Mesenchymal stem cell (in vitro differentiated cells and primary cell): ENCODE data around the gene GRM2.

ENCODE experiments used
- DNase-seq: peaks from one replicate; pipeline ENCODE4 v3.0.0-alpha.2; 2013
- H2AFZ ChIP-seq: one replicate; pipeline ENCODE4 v1.6.1; 2013; ENCODE audit warnings: low read depth, mild to moderate bottlenecking, control low read depth, inconsistent platforms, low read length, moderate library complexity
- H2AK5ac ChIP-seq: 2 replicates; pipeline ENCODE4 v1.6.1; 2013; ENCODE audit warnings: low read length, moderate library complexity, mild to moderate bottlenecking, inconsistent platforms; ENCODE audit not compliant: severe bottlenecking
- H2BK120ac ChIP-seq: one replicate; pipeline ENCODE4 v1.6.1; 2013; ENCODE audit warnings: low read depth, mild to moderate bottlenecking, inconsistent platforms, low read length, moderate library complexity
- H2BK12ac ChIP-seq, 2 experiments: one replicate each; pipeline ENCODE4 v1.6.1; 2013; ENCODE audit warnings: inconsistent platforms in 2 of 2, low read length in 2 of 2, mild to moderate bottlenecking in 2 of 2, moderate library complexity in 2 of 2, control low read depth in 1 of 2
- H2BK15ac ChIP-seq: one replicate; pipeline ENCODE4 v1.6.1; 2013; ENCODE audit warnings: mild to moderate bottlenecking, low read depth, inconsistent platforms; ENCODE audit not compliant: poor library complexity, severe bottlenecking
- H2BK5ac ChIP-seq: 2 replicates; pipeline ENCODE4 v1.6.1; 2013; ENCODE audit warnings: low read depth, mild to moderate bottlenecking, low read length, control low read depth, inconsistent platforms; ENCODE audit not compliant: poor library complexity, severe bottlenecking
- H3K14ac ChIP-seq, 2 experiments: one replicate each; pipeline ENCODE4 v1.6.1; 2013; ENCODE audit warnings: inconsistent platforms in 2 of 2, low read length in 2 of 2, control low read depth in 1 of 2, mild to moderate bottlenecking in 1 of 2, moderate library complexity in 1 of 2
- H3K18ac ChIP-seq, 2 experiments: one replicate each; pipeline ENCODE4 v1.6.1; 2013; ENCODE audit warnings: inconsistent platforms in 2 of 2, low read length in 2 of 2, control low read depth in 1 of 2, low read depth in 1 of 2, mild to moderate bottlenecking in 1 of 2
- H3K23ac ChIP-seq, 2 experiments: one replicate each; pipeline ENCODE4 v1.6.1; 2013; ENCODE audit warnings: inconsistent platforms in 2 of 2, low read length in 2 of 2, mild to moderate bottlenecking in 2 of 2, moderate library complexity in 2 of 2, control low read depth in 1 of 2
- H3K27ac ChIP-seq: 2 replicates; pipeline ENCODE4 v1.5.1; 2013; ENCODE audit warnings: mild to moderate bottlenecking, moderate library complexity, low read length, control low read depth, inconsistent platforms; ENCODE audit not compliant: poor library complexity, severe bottlenecking
- H3K27me3 ChIP-seq, 2 experiments: 2 replicates each; pipeline versions ENCODE4 v1.6.1 to v1.7.0; 2013; ENCODE audit warnings: low read length in 2 of 2, mild to moderate bottlenecking in 2 of 2, moderate library complexity in 2 of 2, control low read depth in 1 of 2, inconsistent platforms in 1 of 2; ENCODE audit not compliant: control insufficient read depth in 1 of 2, insufficient read depth in 1 of 2
- H3K36me3 ChIP-seq, 2 experiments: 2 replicates each; pipeline versions ENCODE4 v1.6.1 to v1.7.0; 2013; ENCODE audit warnings: low read length in 2 of 2, control low read depth in 1 of 2, inconsistent platforms in 1 of 2, low read depth in 1 of 2, mild to moderate bottlenecking in 1 of 2; ENCODE audit not compliant: insufficient read depth in 2 of 2, control insufficient read depth in 1 of 2
- H3K4ac ChIP-seq, 2 experiments: one replicate each; pipeline ENCODE4 v1.6.1; 2013; ENCODE audit warnings: inconsistent platforms in 2 of 2, low read length in 2 of 2, mild to moderate bottlenecking in 2 of 2, moderate library complexity in 2 of 2, control low read depth in 1 of 2, low read depth in 1 of 2
- H3K4me1 ChIP-seq: 2 replicates; pipeline ENCODE4 v1.6.1; 2013; ENCODE audit warnings: low read depth, low read length, control low read depth; ENCODE audit not compliant: control insufficient read depth, insufficient read depth
- H3K4me2 ChIP-seq: 2 replicates; pipeline ENCODE4 v1.6.1; 2013; ENCODE audit warnings: low read length, mild to moderate bottlenecking, inconsistent platforms; ENCODE audit not compliant: poor library complexity, severe bottlenecking
- H3K4me3 ChIP-seq, 2 experiments: 2 replicates each; pipeline versions ENCODE4 v1.5.1 to v1.7.0; 2013; ENCODE audit warnings: low read length in 2 of 2, mild to moderate bottlenecking in 2 of 2, control low read depth in 1 of 2, low read depth in 1 of 2; ENCODE audit not compliant: insufficient read depth in 1 of 2
- H3K79me1 ChIP-seq: replicated peaks from 2 replicates; pipeline ENCODE4 v1.6.1; 2013; ENCODE audit warnings: mild to moderate bottlenecking, control low read depth, low read length, inconsistent platforms; ENCODE audit not compliant: poor library complexity, severe bottlenecking
- H3K9ac ChIP-seq: 2 replicates; pipeline ENCODE4 v1.7.0; 2013; ENCODE audit warnings: mild to moderate bottlenecking, low read length, moderate library complexity
- H3K9me3 ChIP-seq: 2 replicates; pipeline ENCODE4 v1.7.0; 2013; ENCODE audit warnings: mild to moderate bottlenecking, low read length; ENCODE audit not compliant: control insufficient read depth
- H4K8ac ChIP-seq: one replicate; pipeline ENCODE4 v1.6.1; 2013; ENCODE audit warnings: inconsistent platforms, mild to moderate bottlenecking, low read length, moderate library complexity
- H4K91ac ChIP-seq: one replicate; pipeline ENCODE4 v1.6.1; 2013; ENCODE audit warnings: mild to moderate bottlenecking, low read length, inconsistent platforms
- WGBS: methylation state at CpG from one replicate; pipeline ENCODE4 v1.1.7; 2013; ENCODE audit warnings: mixed read lengths; 5-methylcytosine and 5-hydroxymethylcytosine counted together

Gene GRM2

GRCh38 chr3:51709004-51709420 is 2.1 kb downstream of the GRM2 start:
- Histone ChIP-seq H2BK120ac (no peak overlapping the region), H3K9me3 (no peaks in the 10 kb centered on the region), H3K9ac (no peak overlapping the region), H2BK5ac (no peak overlapping the region), H3K4ac (no peak overlapping the region), H3K27me3 (peaks cover 19 to 21% of the 10 kb centered on the region in 2 experiments), H2AK5ac (no peak overlapping the region), H3K4me1 (peaks cover 8% of the 10 kb centered on the region), H2BK15ac (no peak overlapping the region), H2AFZ (no peak overlapping the region), H3K14ac (no peak overlapping the region), H3K36me3 (peaks cover 10 to 17% of the 10 kb centered on the region in 2 experiments), H3K18ac (no peak overlapping the region), H3K27ac (no peak overlapping the region), H3K23ac (no peak overlapping the region), H4K8ac (no peak overlapping the region), H4K91ac (no peak overlapping the region), H3K4me3 (no peak overlapping the region), H2BK12ac (no peak overlapping the region), H3K4me2 (no peak overlapping the region), H3K79me1 (no peaks in the 10 kb centered on the region)
- WGBS = 95% methylated on average over 17 of the region's 17 CpGs
- no peak for DNase-seq

GRCh38 chr3:51709675-51710074 is 2.8 kb downstream of the GRM2 start:
- Histone ChIP-seq H3K23ac (no peak overlapping the region), H3K4me3 (no peak overlapping the region), H3K14ac (no peak overlapping the region), H3K4me2 (no peak overlapping the region), H3K36me3 (peaks cover 4 to 11% of the 10 kb centered on the region in 2 experiments), H3K79me1 (no peaks in the 10 kb centered on the region), H3K18ac (no peak overlapping the region), H2BK12ac (no peak overlapping the region), H3K27ac (no peak overlapping the region), H3K4me1 (peaks cover 8% of the 10 kb centered on the region), H3K4ac (no peak overlapping the region), H4K8ac (no peak overlapping the region), H2AK5ac (no peak overlapping the region), H3K9ac (no peak overlapping the region), H4K91ac (no peak overlapping the region), H3K9me3 (no peaks in the 10 kb centered on the region), H2BK120ac (no peak overlapping the region), H2AFZ (no peak overlapping the region), H2BK5ac (no peak overlapping the region), H3K27me3 (peaks cover 19 to 21% of the 10 kb centered on the region in 2 experiments), H2BK15ac (no peak overlapping the region)
- 77% methylated on average over 4 of the region's 4 CpGs for WGBS
- no peak for DNase-seq

GRCh38 chr3:51710631-51711351 is 3.9 kb downstream of the GRM2 start:
- H3K14ac ChIP-seq = no peak overlapping the region
- H3K4ac ChIP-seq = no peak overlapping the region
- no peak overlapping the region for H3K23ac ChIP-seq
- no peak overlapping the region for H2BK15ac ChIP-seq
- no peaks in the 10 kb centered on the region for H3K79me1 ChIP-seq
- H3K27me3 ChIP-seq = peaks cover 19 to 24% of the 10 kb centered on the region in 2 experiments
- H3K36me3 ChIP-seq = peaks cover 0 to 4% of the 10 kb centered on the region in 2 experiments
- no peak overlapping the region for H4K91ac ChIP-seq
- no peak overlapping the region for H3K18ac ChIP-seq
- no peak overlapping the region for H3K9ac ChIP-seq
- H2BK5ac ChIP-seq = no peak overlapping the region
- H3K4me3 ChIP-seq = no peak overlapping the region
- no peak overlapping the region for H2BK12ac ChIP-seq
- 83% methylated on average over 9 of the region's 10 CpGs for WGBS
- H2AFZ ChIP-seq = no peak overlapping the region
- H3K4me2 ChIP-seq = no peak overlapping the region
- H3K9me3 ChIP-seq = no peaks in the 10 kb centered on the region
- H4K8ac ChIP-seq = no peak overlapping the region
- no peak overlapping the region for H3K27ac ChIP-seq
- peaks cover 8% of the 10 kb centered on the region for H3K4me1 ChIP-seq
- H2BK120ac ChIP-seq = no peak overlapping the region
- no peak for DNase-seq
- H2AK5ac ChIP-seq = no peak overlapping the region

GRCh38 chr3:51711352-51712037 is 4.6 kb downstream of the GRM2 start:
- H3K14ac ChIP-seq = no peak overlapping the region
- no peak overlapping the region for H3K18ac ChIP-seq
- H3K27ac ChIP-seq = no peak overlapping the region
- peaks cover 7% of the 10 kb centered on the region for H3K4me1 ChIP-seq
- no peak overlapping the region for H2BK15ac ChIP-seq
- 74% methylated on average over 8 of the region's 8 CpGs for WGBS
- no peak overlapping the region for H3K4ac ChIP-seq
- no peak overlapping the region for H2BK120ac ChIP-seq
- peaks cover 19 to 26% of the 10 kb centered on the region in 2 experiments for H3K27me3 ChIP-seq
- no peaks in the 10 kb centered on the region for H3K79me1 ChIP-seq
- H2BK12ac ChIP-seq = no peak overlapping the region
- H2BK5ac ChIP-seq = no peak overlapping the region
- H3K4me2 ChIP-seq = no peak overlapping the region
- DNase-seq = no peak
- H3K23ac ChIP-seq = no peak overlapping the region
- H3K36me3 ChIP-seq = no peaks in the 10 kb centered on the region
- no peaks in the 10 kb centered on the region for H3K9me3 ChIP-seq
- no peak overlapping the region for H4K91ac ChIP-seq
- H3K9ac ChIP-seq = no peak overlapping the region
- no peak overlapping the region for H2AFZ ChIP-seq
- no peak overlapping the region for H2AK5ac ChIP-seq
- H3K4me3 ChIP-seq = no peak overlapping the region
- no peak overlapping the region for H4K8ac ChIP-seq
